Transverse colon (tissue), 4 donors: Measurements from ENCODE around the gene POC1B. TPM values are rescaled to one million over a fixed set of nuclear protein-coding genes. Genes with fewer than 3 reads are reported as not detected.

Experiments used
- DNase-seq: peaks from one replicate; pipeline ENCODE4 v3.0.0-alpha.2; 2019
- H3K27ac ChIP-seq, 4 donors: fragments of 200-600 bp; sonication (generic); 2 replicates each; pipeline ENCODE4 v1.5.1; 2016 to 2018; ENCODE audit warnings: inconsistent platforms in 4 of 4
- H3K27me3 ChIP-seq: fragments of 200-600 bp; sonication (generic); 2 replicates; pipeline ENCODE4 v1.5.1; 2017; ENCODE audit warnings: inconsistent platforms
- H3K36me3 ChIP-seq, 4 donors: fragments of 200-600 bp; sonication (generic); 2 replicates each; pipeline ENCODE4 v1.5.1; 2017 to 2019; ENCODE audit warnings: inconsistent platforms in 4 of 4
- H3K4me1 ChIP-seq, 4 donors: fragments of 200-600 bp; sonication (generic); 2 replicates each; pipeline ENCODE4 v1.5.1; 2017 to 2020; ENCODE audit warnings: inconsistent platforms in 4 of 4
- H3K4me3 ChIP-seq, 4 donors: fragments of 200-600 bp; sonication (generic); 1 replicate in 1 of 4; 2 replicates in 3 of 4; pipeline versions ENCODE4 v1.5.1 to v1.6.1; 2017 to 2019; ENCODE audit warnings: inconsistent platforms in 4 of 4
- H3K9me3 ChIP-seq, 2 donors: fragments of 200-600 bp; sonication (generic); 2 replicates each; pipeline ENCODE4 v1.5.1; 2017 to 2019; ENCODE audit warnings: inconsistent platforms in 2 of 2
- CTCF ChIP-seq, 5 experiments: fragments of 200-600 bp in 3 of 5; fragments of 450-650 bp in 2 of 5; sonication (generic) in 3 of 5; IDR thresholded peaks; 1 replicate in 2 of 5; 2 replicates in 3 of 5; pipeline ENCODE4 v1.5.1; 2016 to 2017; ENCODE audit warnings: antibody characterized with exemption in 5 of 5, inconsistent platforms in 3 of 5, mild to moderate bottlenecking in 2 of 5, moderate library complexity in 1 of 5
- EP300 ChIP-seq: sonication (generic); formaldehyde crosslinking; IDR thresholded peaks from one replicate; pipeline ENCODE4 v1.6.1; 2017; ENCODE audit warnings: antibody characterized with exemption, low read depth
- POLR2A ChIP-seq: fragments of 450-650 bp; IDR thresholded peaks from one replicate; pipeline ENCODE4 v1.6.1; 2016; ENCODE audit warnings: antibody characterized with exemption, mild to moderate bottlenecking, moderate library complexity
- POLR2AphosphoS5 ChIP-seq, 3 donors: sonication (generic); formaldehyde crosslinking; IDR thresholded peaks; one replicate each; pipeline ENCODE4 v1.6.1; 2016; ENCODE audit warnings: antibody characterized with exemption in 3 of 3
- WGBS, 2 donors: methylation state at CpG; one replicate each; pipeline ENCODE4 v1.1.5; 2018; ENCODE audit warnings: low coverage in 1 of 2; 5-methylcytosine and 5-hydroxymethylcytosine counted together
- in situ Hi-C, 4 donors: fragments of 200-750 bp; cut with MboI; loops; one replicate each; pipeline versions ENCODE4 v1.15.0 to v1.15.1; 2017; ENCODE audit warnings: low sequenced_read_pairs in 3 of 4, low pct_ligation_motif_present in 1 of 4, low pct_unique_long_range_greater_than_20kb in 1 of 4
- intact Hi-C: fragments of 100-400 bp; cut with DNase I; formaldehyde crosslinking; loops from one replicate; pipeline ENCODE4 v1.15.1; 2023; ENCODE audit warnings: low total_unique reads
- total RNA-seq, 4 donors: library from RNA; depleted of rRNA; stranded (reverse); fragments of >200 nt; gene quantifications; one replicate each; pipeline ENCODE4 v1.1.0, GENCODE V29; 2016

Gene POC1B
- total RNA-seq = 10 to 100 TPM in 3 of 4 donors, 1 to 10 TPM in 1; 7.8 to 68.5 (median 33.8) TPM

DNA sequence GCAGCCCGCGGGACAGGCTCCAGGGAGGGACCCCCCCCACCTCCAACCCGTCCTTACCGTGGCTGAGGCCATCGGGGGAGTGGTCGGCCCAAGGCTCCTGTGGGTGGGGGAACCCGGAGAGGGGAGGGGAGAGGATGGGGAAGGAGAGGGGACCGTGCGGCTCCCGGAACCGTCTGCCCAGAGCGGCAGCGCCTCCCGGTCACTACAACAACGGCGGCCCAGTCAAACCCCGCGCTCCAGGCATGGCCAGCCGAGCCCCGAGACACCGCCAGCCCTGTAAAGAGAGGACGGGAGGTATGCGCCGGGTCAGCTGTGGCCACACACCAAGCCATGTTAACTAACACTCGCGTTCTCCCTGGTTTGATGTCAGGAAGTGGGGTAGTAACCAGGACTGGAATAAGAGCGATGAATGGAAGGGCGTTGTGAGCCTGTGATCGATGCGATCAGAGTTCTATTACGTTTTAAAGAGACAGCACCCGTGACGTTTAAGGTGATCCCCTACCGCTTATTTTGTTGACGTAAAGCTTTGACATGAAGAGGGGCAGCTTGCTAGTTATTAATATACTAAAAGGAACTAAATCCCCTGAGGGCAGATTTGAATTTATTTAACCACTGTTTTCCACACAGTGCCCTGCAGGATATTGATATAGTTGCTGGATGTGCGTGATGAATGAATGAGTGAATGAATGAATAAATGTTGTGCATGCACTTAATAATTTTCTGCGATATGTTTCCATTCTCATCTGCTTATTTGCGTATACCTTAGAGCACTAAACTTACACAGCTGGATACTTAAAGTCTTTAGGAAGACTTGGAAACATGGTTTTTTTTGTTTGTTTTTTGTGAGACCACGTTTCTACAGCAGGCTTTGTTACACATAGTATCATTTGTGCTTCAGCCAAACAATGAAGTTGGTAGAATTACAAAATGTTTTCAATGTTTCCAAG, at the start of gene POC1B:
TSS of gene POC1B (minus strand) at position 224 of the 947 bp plus-strand sequence. CDS start at position 72, 152 bp downstream.
- WGBS, 2 donors = 2 to 21% methylated on average over 4 to 38 of the region's 39 CpGs
- in situ Hi-C loops = loop anchor here in 3 of 4 donors (5.0 to 10.0 kb wide), 6 partner anchors 51 to 504 kb away; no protein-coding TSS in a partner anchor
- peak within 1 kb of the TSS; percentile 92 to 97 (median 94) for H3K27ac ChIP-seq
- no peaks in the 10 kb centered on the region for H3K36me3 ChIP-seq
- H3K9me3 ChIP-seq = no peaks in the 10 kb centered on the region
- DNase-seq = peak; percentile 83
- H3K4me3 ChIP-seq = peak within 1 kb of the TSS; percentile 63 to 97 (median 93)
- TF ChIP-seq EP300 (no peak), POLR2A (peak; percentile 68), CTCF (IDR thresholded peaks at IDR 0.05) (peak in 1 of 5 experiments; percentile 0), POLR2AphosphoS5 (IDR thresholded peaks at IDR 0.05) (peak; percentile 63 to 67 (median 64))
- intact Hi-C loops = loop anchor here (5.0 to 10.0 kb wide), 3 partner anchors 54 to 509 kb away; partner anchors contain the start of gene DUSP6
- no peaks in the 10 kb centered on the region for H3K27me3 ChIP-seq
- H3K4me1 ChIP-seq = peaks cover 12 to 38% (median 18%) of the 10 kb centered on the region in 4 donors

- H3K4me1 ChIP-seq = no peaks in the 10 kb centered on the region
- in situ Hi-C loops = no loop called here
- intact Hi-C loops = no loop called here
- no peaks in the 10 kb centered on the region for H3K36me3 ChIP-seq
- 63 to 67% methylated on average over 1 of the region's 1 CpG for WGBS, 2 donors
- no peak overlapping the region for H3K27ac ChIP-seq
- no peaks in the 10 kb centered on the region for H3K9me3 ChIP-seq
- no peak overlapping the region for H3K4me3 ChIP-seq
- TF ChIP-seq CTCF (IDR thresholded peaks at IDR 0.05) (no peak), EP300 (no peak)
- DNase-seq = no peak
- no peaks in the 10 kb centered on the region for H3K27me3 ChIP-seq
Observed at GRCh38 chr12:89575374-89575773, 49.5 kb upstream of the POC1B start.

DNA sequence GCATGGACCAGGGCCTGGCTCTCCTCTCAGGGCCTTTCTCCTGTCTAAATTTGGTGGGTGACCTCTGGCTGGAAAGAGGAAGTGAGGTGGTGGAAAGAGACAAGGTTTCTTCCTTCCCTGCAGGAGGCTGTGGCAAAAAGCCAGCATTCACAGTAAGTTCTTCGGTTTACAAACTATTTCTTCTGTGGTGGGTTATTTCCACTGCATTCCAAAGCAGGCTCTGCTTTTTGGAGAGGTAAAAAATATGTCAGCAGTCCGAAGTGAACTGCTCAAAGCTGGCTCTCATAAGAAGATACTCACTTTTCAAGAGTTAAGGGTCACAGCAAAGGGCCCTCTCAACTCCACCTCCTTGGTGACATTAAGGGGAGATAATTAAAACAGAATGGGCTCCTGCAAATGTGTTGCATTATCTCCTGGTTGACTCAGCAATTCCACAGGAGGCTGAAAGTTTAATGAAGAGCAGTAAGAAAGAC, 48.9 kb upstream of the POC1B start:
- Histone ChIP-seq H3K27ac (no peak overlapping the region), H3K27me3 (no peaks in the 10 kb centered on the region), H3K4me3 (no peak overlapping the region), H3K36me3 (no peaks in the 10 kb centered on the region), H3K4me1 (no peaks in the 10 kb centered on the region), H3K9me3 (no peaks in the 10 kb centered on the region)
- 53 to 73% methylated on average over 2 of the region's 2 CpGs for WGBS, 2 donors
- no peak for TF ChIP-seq POLR2A
- TF ChIP-seq CTCF (IDR thresholded peaks at IDR 0.05) = no peak
- no peak for TF ChIP-seq POLR2AphosphoS5 (IDR thresholded peaks at IDR 0.05)
- no peak for TF ChIP-seq EP300
- DNase-seq = no peak
- in situ Hi-C loops (loop anchor here in 3 of 4 donors (25.0 kb wide), 4 partner anchors 413 to 1363 kb away; no protein-coding TSS in a partner anchor), intact Hi-C loops (no loop called here)

DNA sequence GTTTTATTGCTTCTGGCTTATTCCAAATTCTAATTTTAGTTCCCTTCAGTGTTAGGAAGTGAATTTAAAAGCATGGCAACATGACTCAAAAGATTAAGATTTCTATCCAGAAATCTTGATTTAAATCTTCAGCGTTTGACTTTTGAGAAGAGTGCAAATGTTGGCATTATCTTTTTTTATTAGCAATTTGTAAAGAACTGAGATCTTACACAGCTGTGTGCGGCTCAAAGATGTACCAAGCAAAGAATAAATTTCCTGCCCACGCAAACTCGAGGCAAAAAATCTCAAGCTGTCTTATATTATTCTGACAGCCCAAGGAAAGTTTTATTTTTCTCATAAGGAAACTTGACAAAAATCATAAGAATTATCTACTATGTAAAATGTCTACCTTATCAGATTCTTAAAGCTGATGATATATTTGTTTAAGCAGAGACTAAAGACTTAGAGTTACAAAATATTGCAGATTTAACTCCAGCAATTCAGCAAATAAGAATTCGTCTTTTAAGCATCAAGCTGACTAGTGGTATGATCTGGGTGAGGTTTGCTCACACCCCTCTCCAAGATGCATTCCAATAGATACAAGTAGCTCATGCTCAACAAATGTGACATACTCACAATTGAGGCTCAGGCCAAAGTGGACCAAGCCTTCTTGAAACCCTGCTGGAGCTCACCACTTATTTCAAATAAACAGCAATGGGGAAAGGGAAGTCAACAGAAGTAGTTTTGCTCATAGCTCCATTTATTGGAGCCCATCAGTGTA, 47.4 kb upstream of the POC1B start:
- intact Hi-C loops (no loop called here), in situ Hi-C loops (loop anchor here in 3 of 4 donors (25.0 kb wide), 4 partner anchors 414 to 1364 kb away; no protein-coding TSS in a partner anchor)
- no peak for TF ChIP-seq POLR2AphosphoS5 (IDR thresholded peaks at IDR 0.05)
- no peak for TF ChIP-seq POLR2A
- TF ChIP-seq CTCF (IDR thresholded peaks at IDR 0.05) = no peak
- no peak for TF ChIP-seq EP300

More for the DNA sequence above, 47.4 kb upstream of the POC1B start:
- Histone ChIP-seq H3K27ac (no peak overlapping the region), H3K36me3 (no peaks in the 10 kb centered on the region), H3K9me3 (no peaks in the 10 kb centered on the region), H3K4me1 (no peaks in the 10 kb centered on the region), H3K27me3 (no peaks in the 10 kb centered on the region), H3K4me3 (no peak overlapping the region)
- WGBS, 2 donors = 77 to 82% methylated on average over 5 of the region's 5 CpGs
- no peak for DNase-seq
